GM19324 (cell line): ENCODE results near the gene FRRS1L.
A peak's percentile ranks its signal among the peaks of the same experiment; 100 is the strongest.
"Not testable (repeated sequence)": the region's sequence is repeated elsewhere in the genome, so short reads cannot be mapped to it uniquely, and the experiment has no call there.

Source experiments
- ATAC-seq: cut with Tn5 transposase; IDR thresholded peaks from one replicate; pipeline ENCODE4 v1.9.1; 2021; ENCODE audit warnings: mild to moderate bottlenecking, moderate library complexity; ENCODE audit not compliant: unreplicated experiment, low FRiP score

Gene FRRS1L

DNA sequence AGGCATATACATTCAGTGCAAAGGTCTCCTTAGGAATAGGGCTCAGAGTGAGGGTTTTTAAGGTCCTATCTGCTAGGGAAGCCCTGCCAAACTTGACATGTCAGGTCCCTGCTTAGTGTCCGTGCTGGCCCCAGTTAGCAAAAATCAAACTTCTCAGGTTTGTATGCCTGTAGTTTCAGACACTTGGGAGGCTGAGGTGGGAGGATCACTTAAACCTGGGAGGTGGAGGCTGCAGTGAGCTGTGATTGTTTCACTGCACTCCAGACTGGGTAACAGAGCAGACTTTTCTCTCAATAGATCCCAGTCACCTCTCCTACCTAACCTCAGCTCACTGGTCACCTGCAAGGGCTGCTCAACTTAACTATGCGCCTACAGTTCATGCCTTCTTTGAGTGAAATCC lies 28.6 kb downstream of the FRRS1L start:
- ATAC-seq, result no peak

DNA sequence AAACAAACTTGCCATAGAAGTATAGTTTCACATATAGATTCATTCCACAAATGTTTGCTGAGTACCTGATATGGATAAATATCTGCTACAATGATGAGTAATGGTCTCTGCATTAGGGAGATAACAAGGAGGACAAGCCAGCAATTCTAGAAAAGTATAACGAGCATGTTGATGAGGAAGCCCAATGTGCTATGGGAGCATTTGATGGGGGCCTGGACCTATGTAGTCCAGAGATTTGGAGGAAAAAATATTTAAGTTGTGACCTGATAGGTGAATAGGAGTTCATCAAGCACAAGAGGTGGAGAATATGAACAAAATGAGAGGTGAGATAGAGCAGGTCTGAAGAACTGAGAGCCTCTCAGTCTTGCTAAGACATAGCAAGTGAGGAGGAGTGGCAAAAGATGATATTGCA lies 32.9 kb downstream of the FRRS1L start:
- no peak for ATAC-seq

DNA sequence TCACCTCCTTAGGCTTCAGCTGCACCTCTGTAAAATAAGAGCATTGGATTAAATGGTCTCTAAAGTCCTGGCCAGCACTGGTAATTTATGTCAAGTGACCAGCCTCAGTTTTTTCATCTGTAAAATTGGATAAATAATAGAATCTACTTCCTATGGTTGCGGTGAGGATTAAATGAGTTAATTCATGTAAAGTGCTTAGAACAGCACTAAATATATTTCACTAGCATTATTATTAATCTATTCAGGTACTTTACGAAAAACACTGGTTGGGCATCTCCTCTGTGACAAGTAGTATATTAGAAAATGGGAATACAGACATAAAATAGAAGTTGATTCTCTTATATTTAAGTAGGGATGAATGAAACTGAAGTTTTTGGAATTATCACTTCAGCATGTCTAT lies 33.5 kb downstream of the FRRS1L start:
- ATAC-seq, result no peak

DNA sequence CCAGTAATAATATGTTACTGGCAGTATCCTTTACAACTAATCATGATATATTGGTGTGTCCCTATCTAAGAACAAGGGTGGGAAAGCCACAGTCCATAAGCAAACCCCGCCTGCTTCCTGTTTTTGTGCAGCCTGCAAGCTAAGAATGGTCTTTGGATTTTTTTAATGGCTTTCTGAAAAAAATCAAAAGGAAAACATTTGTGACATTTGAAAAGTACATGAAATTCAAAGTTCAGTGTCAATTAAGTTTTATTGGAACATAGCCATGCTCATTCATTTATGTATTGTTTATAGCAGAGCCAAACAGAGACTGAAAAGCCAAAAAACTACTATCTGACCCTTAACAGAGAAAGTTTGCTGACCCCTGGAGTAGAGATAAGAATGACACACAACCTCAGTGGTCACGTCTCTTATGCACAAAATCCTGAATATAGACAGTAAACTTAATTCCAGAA lies 34.5 kb downstream of the FRRS1L start:
- ATAC-seq, result no peak

DNA sequence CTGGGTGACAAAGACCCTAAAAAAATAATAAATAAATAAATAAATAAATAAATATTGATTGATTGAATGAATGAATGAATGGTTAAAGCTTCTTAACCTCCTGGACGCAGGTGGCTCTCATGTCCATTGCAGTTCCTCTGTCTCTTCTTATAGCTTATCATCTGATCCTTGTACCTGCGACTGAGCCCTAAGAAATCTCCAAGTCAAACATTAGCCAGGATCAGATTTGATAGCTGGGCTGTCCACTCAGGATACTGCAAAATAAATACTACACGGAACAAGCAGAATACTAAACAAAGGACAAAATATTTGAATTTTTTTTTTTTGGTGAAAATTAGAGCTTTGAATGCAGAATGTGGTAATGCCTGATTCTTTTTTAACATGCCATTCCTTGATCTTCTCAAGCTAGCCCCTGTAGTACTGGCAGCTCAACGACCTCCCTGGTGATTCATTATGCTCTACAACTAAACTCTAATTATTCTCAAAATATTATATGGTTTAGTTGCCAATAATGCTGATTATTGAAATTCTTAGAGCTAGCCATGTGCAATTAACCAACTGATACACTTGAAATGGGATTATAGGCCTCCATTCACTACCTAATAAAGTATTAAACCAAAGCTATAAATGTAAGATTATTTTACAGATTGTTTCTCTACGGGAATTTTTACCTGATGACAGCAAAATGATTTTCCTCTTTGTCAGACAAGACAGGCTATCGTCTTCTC lies 37.4 kb downstream of the FRRS1L start:
- no peak for ATAC-seq

DNA sequence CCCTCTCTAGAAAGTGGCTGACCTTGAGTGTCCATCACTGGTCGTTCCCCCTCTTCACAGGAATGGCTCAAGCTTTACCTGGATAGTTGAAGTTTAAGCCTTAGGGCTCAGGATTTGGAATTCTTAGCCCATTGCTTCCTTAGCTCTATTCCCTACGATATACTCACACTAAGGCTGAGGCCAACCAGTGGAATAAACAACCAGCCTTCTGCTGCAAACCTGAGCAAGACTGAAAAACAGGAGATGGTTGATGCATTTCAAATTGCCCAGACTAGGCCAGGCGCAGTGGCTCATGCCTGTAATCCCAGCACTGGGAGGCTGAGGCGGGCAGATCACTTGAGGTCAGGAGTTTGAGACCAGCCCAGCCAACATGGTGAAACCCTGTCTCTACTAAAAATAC lies 40.4 kb downstream of the FRRS1L start:
- ATAC-seq, result not testable (repeated sequence)

DNA sequence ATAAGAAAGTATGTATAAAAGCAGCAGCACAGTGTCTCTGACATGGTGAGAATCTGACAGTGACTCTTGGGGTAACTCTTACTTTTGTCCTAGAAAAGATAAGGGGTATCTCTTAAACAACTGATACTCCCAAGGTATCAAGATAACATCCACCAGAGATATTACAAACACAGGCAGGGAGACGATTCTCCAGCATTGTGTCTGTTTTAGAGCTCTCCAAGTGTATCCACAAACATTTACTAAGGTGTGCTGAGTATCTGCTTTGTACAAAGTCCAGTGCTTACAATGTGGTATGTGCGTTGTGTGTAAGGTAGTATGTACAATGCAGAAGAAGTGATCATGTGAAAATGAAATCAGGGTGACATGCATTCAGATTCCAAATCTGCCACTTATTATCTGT lies 42.9 kb downstream of the FRRS1L start:
- no peak for ATAC-seq

DNA sequence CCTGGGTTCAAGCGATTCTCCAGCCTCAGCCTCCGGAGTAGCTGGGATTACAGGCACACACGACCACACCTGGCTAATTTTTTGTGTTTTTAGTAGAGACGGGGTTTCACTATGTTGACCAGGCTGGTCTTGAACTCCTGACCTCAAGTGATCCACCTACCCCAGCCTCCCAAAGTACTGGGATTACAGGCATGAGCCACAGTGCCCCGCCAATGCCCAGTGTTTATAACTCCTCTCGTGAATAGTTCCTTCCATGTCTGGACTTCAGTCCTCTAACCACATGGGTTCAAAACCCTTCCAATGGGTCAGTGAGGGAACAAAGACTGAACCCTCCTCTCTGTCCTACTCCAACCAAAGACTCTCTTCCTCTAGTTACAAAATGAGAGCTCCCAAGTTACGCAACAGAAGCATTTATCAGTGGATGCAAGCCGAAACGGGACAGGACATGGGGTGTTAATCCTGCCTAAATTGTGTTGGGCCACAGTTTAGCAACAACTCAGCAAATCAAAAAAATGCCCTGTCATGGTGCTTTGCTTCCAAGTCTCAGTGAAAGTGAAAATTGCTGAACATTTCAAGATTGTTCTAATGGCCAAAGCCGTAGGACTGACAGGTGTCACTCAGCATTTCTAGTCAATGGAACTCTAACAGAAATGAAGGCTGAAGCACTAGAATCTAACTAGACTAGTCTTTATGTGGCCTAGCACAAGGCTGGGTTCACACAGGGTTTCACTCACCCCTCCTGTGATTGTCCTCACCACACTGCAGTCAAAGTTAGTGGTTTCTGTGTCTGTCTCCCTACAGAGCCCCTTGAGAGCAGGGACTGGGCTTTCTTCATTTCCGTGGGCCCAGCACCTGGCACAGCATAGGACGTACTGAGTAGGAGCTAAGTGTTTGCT lies 44.1 kb downstream of the FRRS1L start:
- peak; percentile 32 for ATAC-seq

DNA sequence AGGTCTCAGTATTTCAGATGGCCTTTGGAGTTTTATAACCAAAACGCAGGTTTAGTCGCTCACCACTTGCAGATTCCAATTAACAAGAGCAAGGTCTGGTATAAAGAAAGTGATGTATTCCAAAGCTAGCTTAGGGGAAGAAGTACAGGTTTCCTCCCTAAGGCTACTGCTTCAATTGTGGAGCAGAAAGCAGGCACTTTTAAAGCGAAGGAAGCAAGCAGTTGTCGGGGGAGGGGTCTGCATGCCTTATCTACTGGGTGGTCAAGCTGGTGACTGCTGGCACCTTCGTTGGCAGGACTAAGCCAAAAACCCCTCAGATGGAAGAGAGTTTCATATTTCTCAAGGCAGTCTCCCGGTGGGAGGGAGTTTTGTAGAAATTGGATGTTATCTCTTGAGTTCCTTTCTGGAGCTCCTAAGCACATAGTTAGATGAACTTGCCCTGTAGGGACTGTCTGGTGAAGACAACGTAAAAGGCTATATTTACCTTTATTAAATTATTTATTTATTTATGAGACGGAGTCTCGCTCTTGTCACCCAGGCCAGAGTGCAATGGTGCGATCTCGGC lies 45.7 kb downstream of the FRRS1L start:
- ATAC-seq, result no peak

DNA sequence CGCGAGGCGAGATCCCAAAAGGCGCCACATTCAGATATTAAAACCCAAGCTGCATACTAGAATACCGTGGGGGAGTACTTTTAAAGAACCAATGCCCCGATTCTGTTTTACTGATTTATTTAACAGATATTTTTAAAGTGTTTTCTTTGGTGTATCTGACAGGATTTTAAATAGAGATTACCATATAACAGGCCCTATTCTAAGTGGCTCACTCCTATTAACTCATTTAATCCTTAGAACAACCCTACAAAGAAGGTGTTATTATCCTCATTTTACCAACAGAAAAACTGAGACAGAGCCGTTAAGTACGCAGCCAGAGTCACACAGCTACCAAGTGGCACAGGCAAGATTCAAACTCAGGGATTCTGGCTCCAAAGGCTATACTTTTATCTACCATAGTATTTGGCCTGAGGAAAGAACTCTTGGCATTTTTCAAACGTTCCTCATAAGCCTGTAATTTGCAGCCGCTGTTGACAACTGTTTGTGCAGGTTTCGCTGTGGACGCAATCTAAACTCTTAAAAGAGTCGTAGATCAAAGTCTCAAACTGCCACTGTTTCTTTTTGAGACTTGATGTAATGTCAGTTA lies 46.8 kb downstream of the FRRS1L start:
- ATAC-seq, result no peak

DNA sequence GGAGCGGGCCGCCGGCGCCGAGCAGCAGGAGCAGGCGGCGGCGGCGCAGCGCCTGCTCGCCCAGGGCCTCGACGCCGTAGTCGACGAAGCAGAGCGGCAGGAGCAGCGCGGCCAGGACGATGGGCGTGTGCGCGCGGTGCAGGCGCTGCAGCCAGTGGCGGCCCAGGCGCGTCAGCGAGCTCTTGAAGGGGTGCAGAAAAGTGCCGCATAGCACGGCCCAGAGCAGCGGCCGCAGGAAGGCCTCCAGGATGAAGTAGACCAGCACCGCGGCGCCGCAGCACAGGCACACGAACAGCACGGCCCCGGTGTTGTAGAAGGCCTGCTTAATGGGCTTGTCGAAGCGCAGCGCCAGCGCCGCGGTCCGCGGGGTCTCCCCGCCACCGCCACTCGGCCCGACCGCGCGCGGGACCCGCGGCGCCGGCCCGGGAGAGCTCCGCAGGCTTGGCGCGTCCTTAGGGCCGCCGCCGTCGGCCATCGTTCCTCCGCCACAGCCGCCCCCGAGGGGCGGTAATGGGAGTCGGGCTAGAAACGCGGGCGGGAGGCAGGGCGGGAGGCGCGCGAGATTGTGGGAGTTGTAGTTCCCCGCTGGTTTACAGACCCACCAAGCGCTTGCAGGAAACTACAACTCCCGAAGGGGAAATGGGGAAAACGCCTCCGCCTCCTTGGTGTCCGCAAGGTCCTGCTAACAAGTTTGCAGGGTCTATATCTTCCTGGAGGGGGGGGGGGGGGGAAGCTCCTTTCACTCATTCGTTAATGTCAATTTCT lies 47.4 kb downstream of the FRRS1L start, which contains the start of gene TMEM245:
Gene TMEM245, minus strand, starts transcription at position 509 of the 765 bp plus-strand sequence. Its CDS starts 34 bp downstream, at position 475.
- ATAC-seq, result peak; percentile 94

DNA sequence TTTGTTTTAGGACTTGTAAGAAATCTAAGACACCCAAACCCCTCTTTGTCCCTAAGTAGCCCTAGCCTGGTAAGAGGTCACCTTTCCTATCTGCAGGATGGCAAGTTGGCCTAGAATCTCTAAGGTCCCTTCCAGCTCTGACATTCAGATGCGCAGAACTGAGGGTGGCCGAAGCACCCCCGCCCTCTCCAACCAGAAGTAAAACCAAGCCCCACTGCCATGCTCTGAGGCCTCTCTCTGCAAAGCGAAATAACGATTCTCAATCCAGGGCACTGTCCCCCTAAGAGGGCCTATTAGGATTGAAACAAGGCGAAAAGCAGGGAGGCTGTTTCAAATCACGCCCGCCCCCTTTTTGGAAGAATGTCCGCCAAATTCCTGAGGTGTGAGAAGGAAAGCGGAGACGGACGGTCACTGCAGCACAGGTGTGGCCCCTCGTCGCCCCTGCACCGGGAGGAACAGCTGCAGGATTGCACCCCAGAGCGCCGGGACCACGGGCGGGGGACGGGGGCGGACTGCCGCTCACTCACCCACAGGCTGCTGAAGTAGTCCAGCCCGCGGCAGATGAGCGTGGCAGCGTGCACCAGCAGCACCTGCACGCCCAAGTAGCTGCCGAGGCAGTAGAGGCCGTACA lies 48.1 kb downstream of the FRRS1L start:
- no peak for ATAC-seq

DNA sequence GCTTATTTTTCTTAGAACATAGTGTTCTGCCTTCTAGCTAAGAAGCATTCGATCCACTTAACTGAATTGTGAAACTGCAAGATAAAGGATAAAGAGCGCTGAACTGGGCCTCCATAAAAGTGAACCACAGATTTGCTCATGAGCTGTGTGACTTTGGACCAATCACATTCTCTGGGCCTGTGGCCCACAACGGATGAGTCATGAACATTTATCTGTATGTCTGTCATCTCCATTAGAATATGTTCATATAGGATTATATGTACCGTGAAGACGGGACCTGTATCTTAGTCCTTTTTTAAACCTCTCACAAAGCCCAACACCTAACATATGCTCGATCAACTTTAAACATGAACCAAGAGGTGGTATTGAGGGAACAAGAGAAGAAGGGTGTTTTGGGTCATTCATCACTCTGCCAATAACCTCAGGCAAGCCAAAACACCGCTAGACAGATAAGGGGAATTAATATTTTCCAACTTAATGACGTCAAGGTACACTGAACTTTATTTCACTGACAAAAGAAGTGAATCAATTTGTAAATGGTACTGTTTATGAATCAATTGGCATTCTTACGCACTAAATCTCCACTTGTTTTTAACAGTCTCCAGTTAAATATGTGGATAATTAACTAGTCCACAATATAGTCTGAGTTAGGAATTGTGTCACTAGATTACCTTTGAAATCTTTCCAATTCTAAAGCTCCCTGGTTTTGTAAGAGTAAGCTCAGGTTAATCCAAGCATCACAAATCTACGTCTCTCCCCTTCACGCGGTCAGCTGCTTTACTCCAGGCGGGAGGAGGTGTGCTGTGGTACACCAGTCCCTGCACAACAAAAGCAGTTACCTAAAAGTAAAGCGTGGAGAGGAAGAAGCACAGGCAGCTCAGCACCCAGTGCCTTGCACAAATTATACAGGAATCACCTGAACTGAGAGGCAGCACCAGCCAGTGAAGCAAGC lies 48.9 kb downstream of the FRRS1L start:
- ATAC-seq, result no peak

DNA sequence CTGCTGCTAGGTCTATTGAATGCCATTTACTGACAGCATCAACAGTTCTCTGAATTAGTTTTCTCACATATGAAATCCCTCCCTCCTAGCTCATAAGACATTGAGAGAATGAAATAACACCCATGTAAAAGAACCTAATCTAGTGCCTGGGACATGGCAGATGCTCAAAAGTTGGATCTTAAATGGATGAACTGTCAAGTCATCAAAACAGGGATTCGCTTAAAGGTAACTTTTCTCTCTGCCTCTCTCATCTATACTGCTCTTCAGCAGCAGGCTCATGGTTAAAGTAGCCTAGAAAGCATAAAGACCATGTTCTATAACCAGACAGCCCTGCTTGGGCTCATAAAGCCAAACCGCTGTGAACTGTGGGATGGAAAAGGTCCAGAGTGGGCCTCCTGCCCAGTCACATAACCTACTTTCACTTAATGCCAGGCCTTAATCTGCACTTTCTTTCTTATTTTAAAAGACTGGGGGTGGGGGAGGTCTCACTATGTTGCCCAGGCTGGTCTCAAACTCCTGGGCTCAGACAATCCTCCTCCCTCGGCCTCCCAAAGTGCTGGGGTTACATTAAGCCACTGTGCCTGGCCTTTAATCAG lies 51.0 kb downstream of the FRRS1L start:
- no peak for ATAC-seq

DNA sequence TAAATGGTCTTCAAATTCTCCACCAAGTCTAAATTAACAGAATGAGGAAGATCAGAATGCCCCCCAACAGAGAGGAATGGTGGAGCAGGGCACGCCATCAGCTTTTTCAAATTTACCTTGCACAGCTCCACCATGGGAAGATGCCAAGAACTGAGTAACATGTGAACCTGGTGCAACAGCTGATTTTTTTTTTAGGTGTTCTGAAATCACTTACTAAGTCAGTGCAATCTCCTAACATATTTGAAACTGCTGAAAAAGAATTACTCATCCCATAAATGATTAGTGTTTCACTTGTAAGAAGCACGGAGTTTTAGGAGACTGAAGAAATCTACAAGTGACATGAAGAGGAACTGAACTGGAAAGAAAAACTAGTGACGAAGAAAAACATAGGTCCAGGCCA lies 52.4 kb downstream of the FRRS1L start:
- no peak for ATAC-seq

DNA sequence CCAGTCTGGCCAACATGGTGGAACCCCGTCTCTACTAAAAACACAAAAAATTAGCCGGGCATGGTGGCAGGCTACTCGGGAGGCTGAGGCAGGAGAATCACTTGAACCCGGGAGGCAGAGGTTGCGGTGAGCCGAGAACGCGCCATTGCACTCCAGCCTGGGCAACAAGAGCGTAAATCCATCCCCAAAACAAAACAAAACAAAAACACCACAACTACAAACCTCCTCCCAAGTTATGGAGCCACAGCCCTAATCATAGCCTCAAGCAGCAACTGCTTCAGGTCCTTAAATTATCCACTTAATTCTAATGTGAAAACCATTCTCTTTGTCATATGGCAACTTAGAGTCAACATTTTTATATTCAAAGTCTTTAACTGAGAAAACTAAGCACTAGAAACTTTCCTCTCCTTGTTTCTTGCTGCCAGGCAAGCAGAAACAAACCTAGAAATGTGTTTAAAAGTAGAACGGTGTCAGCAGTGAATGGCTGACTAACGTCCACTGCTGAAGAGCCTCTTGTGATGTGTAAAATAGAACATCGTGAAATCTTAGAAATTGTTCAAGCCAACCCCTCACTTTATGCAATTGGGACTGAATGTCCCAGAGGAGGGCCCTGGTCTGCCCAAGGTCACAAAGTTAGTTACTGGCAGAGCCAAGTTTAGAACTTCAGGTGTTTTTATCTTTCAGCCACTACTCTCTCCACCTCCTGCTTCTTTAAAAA lies 53.0 kb downstream of the FRRS1L start:
- no peak for ATAC-seq

DNA sequence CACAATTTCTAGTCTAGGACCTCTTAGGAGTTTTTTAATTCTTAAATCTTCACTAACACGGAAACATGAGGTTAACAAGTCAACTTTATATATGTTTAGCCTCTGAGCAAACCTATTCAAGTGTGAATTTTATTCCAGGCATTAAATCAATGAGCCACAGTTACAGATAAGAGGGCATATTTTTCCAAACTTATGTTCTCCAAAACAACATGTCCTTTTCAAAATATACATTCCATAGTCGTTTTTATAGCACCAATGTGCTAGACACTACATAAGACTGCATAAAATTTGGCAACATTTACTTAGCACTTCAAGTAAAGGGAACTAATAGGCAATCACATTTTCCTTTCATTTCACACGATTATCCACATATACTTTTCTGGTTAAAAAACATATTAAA lies 53.8 kb downstream of the FRRS1L start:
- ATAC-seq, result no peak
